HG03064 (cell line): Measurements from ENCODE around the gene ITGB1BP1.

Experiments
- ATAC-seq: cut with Tn5 transposase; IDR thresholded peaks from one replicate; pipeline ENCODE4 v1.9.1; 2021; ENCODE audit warnings: low read depth; ENCODE audit not compliant: unreplicated experiment

The ITGB1BP1 gene

GRCh38 chr2:9355270-9355669, 68.1 kb downstream of the ITGB1BP1 start:
- no peak for ATAC-seq

GRCh38 chr2:9354318-9354717, 69.0 kb downstream of the ITGB1BP1 start:
- ATAC-seq: no peak
